HG03108 (cell line): ENCODE results near the gene PRKCD.

Experiments
- ATAC-seq: cut with Tn5 transposase; IDR thresholded peaks from one replicate; pipeline ENCODE4 v1.9.1; 2021; ENCODE audit warnings: moderate library complexity; ENCODE audit not compliant: unreplicated experiment

Gene PRKCD

DNA sequence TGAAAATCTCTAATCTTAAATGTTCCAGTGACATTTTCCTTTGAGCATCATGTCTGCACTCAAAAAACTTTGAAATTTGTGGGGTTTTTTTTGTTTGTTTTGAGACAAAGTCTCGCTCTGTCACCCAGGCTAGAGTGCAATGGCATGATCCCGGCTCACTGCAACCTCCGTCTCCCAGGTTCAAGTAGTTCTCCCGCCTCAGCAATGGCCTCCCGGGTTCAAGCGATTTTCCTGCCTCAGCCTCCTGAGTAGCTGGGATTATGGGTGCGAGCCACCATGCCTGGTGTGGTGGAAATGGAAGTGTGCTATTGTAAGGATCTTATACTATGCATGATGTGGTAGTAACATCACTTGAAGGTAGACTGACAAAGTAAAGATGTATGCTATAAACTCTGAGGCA is 52.3 kb downstream of the PRKCD start:
- no peak for ATAC-seq

DNA sequence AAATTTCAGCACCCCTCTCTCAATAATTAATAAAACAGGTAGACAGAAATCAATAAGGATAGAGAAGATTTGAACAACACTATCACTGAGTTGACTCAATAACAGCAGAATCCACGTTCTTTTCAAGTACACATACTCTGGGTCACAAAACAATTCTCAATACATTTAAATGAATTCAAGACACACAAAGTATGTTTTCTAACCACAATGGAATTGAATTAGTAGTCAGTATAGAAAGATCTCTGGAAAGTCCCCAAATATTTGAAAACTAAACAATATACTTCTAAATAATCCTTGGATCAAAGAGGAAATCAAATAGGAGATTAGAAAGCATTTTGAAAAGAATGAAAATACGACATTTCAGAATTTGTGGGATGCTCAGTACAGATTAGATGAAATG is 54.8 kb downstream of the PRKCD start:
- ATAC-seq = no peak

GRCh38 chr3:53216723-53217122 is 55.7 kb downstream of the PRKCD start:
- ATAC-seq = no peak

- ATAC-seq = no peak
Observed at GRCh38 chr3:53217175-53217574, 56.2 kb downstream of the PRKCD start.

DNA sequence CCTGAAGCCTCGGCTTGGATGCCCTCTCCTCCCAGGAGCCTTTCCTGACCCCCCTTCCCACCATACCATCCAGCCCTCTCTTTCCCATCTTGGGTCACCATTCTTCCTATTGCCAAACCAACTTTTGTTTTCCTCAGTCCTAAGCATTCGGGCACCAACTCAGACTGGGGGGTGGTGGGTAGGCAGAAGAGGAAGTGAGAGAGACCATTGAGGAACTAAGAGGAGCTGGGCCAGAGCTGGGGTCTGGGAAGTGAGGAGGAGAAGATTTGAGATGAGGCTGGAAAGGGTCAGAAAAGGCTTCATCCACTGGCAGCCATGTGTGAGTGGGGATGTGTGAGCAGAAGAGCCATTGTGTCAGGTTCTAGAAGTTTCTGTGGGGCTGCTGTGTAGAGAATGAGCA is 57.1 kb downstream of the PRKCD start:
- no peak for ATAC-seq

DNA sequence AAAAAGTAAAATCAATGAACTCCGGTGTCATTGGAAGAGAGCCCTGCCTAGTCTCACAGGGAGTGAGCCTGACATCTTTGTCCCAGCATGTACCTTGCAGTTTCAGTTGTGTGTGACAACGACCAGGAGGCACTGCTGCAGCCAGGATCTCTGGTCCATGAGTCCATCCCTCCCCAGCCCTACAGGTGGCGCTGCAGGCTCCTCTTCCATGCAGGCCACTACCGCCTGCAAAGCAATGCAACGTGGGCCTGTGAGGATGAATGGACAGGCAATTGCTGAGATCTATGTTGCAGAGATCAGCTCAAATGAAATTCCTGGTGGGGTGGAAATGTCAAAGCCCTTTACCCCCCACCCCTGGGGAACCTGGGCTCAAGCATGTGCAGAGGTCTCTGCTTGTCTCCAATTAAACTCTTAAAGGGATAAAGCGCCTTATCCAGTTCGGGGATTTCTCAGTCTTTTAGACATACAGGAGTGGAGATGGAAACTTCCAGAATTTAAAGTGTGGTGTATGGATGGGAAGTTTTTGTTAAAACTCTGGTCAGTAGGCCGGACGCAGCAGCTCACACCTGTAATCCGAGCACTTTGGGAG is 59.0 kb downstream of the PRKCD start:
- ATAC-seq = peak; percentile 87

GRCh38 chr3:53221345-53221744 is 60.3 kb downstream of the PRKCD start:
- ATAC-seq = no peak

GRCh38 chr3:53221827-53222182 is 60.8 kb downstream of the PRKCD start:
- no peak for ATAC-seq

- ATAC-seq = no peak
Observed at GRCh38 chr3:53222183-53222901, 61.3 kb downstream of the PRKCD start.

DNA sequence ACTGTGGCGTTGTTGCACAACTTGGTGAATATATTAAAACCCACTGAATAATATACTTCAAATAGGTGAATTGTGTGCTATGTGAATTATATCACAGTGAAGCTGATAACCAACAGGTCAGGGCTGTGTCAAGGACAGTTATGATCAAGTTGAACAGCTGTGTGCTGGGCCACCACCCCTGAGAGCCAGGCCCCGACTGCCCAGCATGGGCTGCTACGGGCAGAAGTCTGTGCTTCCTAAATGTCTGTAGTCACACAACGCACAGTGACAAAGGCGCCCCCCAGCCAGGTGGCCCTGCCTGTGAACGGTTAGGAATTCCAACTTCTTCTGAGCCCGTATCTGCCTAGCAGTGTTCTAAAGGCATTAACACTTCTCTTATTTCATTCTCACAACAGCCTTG is 62.0 kb downstream of the PRKCD start:
- ATAC-seq = no peak

- no peak for ATAC-seq
Observed at GRCh38 chr3:53223541-53223966, 62.5 kb downstream of the PRKCD start.

DNA sequence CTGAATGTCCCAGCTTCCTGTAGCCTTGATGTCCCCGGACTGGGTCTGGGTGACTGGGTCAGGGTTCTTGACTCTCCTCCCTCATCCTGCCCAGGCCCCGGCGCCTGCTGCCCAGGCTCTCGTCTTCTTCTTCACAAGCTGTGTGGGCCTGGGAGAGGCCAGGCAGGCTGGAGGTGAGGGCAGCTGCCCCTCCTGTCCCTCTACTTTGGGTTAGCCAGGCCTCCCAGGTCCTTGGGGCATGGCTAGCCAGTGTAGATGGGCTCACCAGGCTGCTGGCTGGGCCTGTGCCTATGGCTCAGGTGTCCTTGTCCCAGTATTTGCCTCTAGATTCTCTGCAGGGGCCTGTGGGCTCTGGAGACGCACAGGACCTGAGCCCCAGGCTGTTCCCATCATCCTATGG is 63.0 kb downstream of the PRKCD start:
- no peak for ATAC-seq

DNA sequence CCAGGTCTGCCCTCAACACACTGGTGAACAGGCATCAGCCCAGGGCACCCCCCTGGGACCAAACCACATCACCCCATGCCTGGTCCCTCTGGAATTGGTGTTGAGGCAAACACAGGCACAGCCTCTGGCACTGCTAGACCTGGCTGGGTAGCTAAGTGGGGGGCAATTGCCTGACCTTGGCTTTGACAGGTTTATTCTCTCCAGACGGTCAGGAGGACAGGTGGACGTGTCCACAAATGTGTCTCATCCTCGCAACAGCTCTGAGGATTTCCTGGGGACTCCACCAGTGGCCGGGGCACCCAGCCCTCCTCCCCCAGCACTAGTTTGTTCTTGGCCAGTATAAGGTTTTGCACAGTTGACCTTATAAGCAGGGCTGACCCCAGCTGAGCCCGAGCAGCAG is 63.5 kb downstream of the PRKCD start:
- ATAC-seq = no peak

GRCh38 chr3:53225181-53225580 is 64.2 kb downstream of the PRKCD start:
- ATAC-seq = no peak

GRCh38 chr3:53225651-53226050 is 64.6 kb downstream of the PRKCD start:
- ATAC-seq = no peak

DNA sequence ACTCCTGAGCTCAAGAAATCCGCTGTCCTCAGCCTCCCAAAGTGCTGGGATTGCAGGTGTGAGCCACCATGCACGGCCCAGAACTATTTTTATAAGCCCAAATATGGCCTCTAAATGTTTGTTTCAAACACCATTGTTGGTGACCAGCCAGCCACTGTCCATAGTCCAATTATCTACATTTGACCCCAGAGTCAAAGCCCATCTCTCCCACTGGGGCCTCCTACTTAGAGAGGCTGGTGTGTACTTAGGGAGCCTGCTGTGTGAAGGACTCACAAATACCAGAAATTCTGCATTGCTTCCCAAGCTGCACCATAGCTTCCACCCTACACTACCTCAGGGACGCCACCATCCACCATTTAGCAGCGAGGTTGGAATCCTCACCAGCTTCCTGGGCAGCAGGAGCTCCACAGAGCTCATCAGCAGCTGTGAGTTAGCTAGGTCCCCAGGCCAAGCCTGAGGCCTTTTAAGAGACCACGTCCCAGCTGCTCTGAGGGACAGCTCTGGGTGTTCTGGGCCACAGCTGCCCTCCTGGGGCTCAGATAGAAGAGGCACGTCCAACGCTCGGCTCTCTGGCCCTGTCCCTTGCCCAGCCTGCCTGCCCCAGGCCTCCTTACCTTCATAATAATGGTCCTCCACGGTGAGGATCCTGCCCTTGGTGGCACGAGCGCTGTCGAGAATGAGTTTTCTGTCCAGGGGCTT is 65.3 kb downstream of the PRKCD start:
- ATAC-seq = no peak

DNA sequence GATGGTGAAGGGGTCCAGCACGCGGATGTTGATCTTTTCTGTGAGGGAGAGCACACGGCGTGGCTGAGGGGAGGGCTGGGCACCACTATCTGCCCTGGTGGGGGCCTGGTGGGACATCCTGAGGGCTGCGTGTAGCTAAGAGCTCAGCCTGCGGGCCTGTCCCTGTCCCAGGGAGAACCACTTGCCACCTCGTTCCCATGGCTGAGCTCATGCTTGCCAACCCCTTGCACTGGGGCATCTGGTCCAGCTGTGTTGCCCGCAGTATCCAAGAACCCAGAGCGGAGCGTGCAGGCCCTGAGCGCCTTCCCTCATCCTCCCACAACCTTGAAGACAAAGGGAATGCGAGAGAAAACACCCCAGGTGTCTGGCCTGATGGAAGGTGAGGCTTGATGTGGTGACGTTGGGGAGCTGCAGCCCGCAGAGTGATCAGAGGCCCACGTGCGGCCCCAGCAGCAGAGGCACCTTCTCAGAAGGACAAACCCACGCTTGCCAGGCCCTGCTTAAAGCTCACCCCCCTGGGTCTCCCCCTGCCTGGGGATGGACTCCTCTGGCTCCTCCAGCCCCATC is 65.9 kb downstream of the PRKCD start:
- no peak for ATAC-seq

DNA sequence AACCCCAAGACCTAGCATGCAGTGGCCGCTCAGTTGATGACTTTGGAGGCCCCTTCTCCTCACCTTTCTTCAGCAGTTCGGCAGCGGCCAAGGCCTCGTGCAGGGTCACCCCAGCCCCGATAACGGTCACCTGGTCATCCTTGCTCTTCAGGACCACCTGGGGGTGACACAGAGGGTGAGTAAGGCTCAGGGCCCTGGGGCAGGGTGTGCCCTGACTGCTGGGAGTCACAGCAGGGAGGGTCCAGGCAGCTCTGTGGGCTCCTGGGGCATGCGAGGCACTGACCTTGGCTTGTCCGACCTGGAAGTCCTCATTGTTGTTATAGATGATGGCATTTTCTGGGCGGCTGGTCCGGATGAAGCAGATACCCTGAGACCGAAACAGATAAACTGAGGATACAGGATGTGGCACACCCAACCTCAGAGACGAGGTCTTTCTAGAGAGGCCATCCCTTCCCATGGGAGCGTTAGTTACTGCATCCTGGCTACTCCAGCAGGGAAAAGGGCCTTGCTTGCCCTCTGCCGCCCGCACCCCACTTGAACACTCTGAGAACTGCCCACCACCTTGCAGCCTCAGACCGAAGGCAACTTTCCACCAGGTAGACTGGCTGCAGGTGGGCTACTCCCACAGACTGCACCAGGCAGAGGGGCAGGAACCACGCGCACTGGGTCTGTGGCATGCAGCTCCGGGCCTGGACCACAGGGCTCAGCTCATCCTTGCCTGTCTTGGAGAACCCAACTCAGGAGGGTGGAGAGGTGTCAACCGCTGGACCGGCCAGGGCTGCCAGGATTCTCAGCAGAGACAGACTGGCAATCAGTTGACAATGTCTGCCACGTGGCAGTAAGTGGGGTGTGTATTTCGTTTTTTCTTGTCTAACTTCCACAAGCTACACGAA is 67.2 kb downstream of the PRKCD start:
- ATAC-seq = no peak

GRCh38 chr3:53229171-53229570 is 68.2 kb downstream of the PRKCD start:
- ATAC-seq = no peak

DNA sequence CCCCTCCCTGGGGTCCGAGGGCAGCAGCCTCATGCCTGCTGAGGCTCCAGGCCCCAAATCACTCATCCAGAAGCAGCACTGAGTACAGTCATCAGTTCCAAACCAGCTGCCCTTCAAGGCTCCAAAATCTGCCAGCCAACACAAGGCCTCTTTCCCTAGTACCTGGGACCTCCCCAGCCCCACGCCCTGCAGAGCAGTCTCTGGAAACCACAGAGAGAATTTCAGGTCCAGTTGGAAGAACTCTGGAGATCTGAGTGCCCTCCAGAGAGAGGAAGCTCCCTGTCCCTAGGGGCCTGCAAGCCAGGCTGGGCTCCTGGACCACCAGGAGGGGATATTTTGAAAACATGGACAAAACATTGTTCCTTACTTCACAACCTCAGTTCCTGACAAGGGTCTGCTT is 68.6 kb downstream of the PRKCD start:
- ATAC-seq = no peak

- no peak for ATAC-seq
Observed at GRCh38 chr3:53230041-53230621, 69.1 kb downstream of the PRKCD start.
